ENCODE data around the gene MAMDC4.

Gene MAMDC4

DNA sequence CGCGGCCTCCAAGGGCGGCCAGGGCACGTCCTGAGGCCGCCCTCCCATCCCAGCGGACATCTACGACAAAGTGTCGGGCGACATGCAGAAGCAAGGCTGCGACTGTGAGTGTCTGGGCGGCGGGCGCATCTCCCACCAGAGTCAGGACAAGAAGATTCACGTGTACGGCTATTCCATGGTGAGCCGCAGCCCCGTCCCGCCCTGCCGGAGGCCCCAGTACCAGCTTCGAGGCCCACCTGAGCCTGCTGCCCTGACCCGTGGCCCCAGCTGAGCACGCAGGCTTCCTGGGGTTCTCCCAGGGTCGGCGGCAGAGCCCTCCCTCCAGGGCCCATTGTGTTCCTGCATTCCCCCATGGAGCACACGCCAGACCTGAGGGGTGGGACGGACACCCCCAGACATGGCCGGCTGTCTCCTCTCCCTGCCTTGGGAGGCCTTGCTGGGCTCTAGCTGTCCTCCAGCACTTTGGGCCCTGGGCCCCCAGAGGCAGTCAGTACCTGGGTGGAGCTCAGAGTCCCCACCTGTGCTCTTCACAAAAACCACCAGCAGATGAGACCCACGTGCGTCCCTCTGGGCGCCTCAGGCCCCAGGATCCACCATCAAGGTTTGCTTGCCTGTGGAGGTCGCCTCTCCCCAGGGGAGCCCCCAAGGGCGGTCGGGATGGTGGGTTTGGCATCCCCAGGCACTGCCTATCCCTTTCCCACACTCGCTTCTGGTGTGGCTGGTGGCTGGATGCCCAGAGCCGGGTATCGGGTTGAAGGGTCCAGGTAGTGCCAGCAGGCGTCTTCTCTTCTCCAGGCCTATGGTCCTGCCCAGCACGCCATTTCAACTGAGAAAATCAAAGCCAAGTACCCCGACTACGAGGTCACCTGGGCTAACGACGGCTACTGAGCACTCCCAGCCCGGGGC lies 1.9 kb upstream of the MAMDC4 start:
- no peak for DNase-seq

DNA sequence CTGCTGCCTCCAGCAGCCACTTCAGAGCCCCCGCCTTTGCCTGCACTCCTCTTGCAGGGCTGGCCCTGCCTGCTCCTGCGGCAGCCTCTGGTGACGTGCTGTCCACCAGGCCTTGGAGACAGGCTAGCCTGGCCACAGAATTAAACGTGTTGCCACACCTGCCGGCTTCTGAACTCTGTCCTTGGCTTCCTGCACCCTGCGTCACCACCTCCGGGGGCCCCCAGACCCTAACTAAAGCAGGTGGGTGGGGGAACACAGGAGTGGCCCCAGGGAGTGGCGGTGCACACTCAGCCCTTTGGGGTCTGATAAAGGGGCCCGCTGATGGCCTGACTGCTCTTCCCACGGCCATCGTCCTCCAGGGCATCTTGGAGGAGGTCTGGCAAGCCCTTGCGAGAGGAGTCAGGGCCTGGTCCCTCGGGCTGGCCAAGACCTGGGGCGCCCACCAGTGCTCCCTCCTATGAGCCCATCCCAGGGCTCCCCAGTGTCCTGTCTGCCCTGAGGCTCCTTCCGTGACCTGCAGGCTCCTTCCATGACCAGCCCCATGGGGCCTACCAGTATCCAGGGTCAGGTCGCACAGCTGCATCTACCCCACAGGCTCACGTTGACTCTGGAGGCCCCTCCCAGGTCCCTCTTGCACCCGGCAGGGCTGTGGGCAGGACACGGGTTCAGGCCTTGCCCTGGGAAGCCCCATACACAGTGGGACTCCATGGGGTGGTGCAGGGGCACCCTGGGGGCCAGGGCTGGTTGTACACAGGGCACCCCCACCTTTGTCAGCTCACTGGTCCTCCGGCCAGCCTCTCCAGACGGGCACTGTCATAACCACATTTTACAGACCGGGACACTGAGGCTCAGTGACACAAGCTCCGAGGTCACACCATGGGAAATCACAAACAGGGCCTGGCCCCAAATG lies 1.0 kb upstream of the MAMDC4 start:
- DNase-seq, result no peak

GRCh38 chr9:136852664-136853595 lies 784 bp downstream of the MAMDC4 start:
- no peak for DNase-seq

DNA sequence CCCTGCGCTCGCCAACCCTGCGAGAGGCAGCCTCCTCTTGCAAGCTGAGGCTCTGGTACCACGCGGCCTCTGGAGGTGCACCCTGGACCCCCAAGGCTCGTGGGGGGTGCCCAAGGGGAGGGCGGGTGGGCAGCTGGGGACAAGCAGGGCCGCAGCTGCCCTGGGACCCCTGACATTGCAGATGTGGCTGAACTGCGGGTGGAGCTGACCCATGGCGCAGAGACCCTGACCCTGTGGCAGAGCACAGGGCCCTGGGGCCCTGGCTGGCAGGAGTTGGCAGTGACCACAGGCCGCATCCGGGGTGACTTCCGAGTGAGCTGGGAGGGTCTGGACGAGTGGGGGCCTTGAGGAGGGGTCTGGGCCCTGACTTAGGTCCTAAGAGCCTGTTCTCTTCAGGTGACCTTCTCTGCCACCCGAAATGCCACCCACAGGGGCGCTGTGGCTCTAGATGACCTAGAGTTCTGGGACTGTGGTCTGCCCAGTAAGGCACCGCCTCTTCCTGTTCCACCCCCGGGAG lies 1.5 kb downstream of the MAMDC4 start:
- DNase-seq, result no peak

- no peak for DNase-seq
These were observed 2.1 kb downstream of the MAMDC4 start for GRCh38 chr9:136854113-136854841.

- DNase-seq, result no peak
These were observed 2.8 kb downstream of the MAMDC4 start for GRCh38 chr9:136854842-136855460.

DNA sequence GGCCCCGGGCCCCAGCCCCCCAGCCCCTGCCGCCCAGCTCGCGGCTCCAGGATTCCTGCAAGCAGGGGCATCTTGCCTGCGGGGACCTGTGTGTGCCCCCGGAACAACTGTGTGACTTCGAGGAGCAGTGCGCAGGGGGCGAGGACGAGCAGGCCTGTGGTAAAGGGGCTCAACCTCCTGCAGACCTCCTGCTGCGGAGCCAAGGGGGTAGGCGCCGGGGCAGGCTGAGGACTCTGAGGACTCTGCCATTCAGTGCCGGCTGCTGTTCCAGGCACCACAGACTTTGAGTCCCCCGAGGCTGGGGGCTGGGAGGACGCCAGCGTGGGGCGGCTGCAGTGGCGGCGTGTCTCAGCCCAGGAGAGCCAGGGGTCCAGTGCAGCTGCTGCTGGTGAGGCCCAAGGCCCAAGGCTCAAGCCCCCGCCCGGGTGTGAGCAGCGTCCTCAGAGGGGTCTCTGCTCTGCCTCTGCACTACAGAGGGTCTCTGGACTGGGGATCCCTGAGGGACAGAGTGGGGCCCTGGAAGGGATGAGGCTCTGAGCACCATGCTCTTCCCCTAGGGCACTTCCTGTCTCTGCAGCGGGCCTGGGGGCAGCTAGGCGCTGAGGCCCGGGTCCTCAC lies 3.4 kb downstream of the MAMDC4 start:
- DNase-seq, result no peak

GRCh38 chr9:136856079-136856476 lies 3.9 kb downstream of the MAMDC4 start:
- peak; percentile 36 for DNase-seq

DNA sequence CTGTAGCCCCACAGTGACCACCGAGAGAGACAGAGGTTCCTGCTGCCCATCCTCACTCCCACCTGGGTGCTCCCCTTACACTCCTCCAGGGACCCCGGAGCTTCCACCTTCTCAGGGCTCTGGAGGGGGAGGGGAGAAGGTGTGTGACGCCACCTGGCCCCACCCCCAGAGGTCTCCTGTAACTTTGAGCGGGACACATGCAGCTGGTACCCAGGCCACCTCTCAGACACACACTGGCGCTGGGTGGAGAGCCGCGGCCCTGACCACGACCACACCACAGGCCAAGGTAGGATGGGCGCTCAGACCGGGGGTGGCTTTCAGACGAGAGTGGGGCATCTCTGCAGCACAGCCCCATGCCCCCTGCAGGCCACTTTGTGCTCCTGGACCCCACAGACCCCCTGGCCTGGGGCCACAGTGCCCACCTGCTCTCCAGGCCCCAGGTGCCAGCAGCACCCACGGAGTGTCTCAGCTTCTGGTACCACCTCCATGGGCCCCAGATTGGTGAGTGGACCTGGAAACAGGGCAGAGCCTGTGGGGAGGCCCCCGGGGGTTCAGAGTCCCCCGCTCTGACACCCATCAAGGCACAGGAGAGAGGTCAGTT lies 4.5 kb downstream of the MAMDC4 start:
- no peak for DNase-seq

- no peak for DNase-seq
These were observed 5.0 kb downstream of the MAMDC4 start for GRCh38 chr9:136857166-136857565.

DNA sequence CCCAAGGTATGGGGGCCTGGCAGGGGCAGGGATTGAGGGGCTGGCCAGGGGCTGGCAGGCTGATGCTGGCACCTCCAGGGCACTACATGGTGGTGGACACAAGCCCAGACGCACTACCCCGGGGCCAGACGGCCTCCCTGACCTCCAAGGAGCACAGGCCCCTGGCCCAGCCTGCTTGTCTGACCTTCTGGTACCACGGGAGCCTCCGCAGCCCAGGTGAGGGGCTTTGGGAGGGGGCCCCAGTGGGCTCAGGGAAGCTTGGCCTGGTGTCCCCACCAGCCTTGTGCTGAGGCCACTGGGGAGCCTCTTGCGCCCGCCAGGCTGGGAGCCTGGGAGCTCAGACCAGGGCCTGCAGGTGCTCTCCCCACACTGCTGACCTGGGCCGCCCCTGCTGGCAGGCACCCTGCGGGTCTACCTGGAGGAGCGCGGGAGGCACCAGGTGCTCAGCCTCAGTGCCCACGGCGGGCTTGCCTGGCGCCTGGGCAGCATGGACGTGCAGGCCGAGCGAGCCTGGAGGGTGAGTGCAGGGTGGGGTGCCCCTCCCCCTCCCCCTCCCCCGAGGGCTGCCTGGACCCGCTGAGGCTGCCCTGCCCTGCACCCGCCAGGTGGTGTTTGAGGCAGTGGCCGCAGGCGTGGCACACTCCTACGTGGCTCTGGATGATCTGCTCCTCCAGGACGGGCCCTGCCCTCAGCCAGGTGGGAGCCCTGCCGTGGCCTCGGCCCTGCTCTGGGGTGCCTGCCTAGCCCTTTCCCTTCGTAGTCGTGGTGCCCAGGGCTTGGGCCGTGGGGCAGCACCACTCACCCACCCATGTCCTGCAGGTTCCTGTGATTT lies 5.7 kb downstream of the MAMDC4 start:
- peak; percentile 63 for DNase-seq

DNA sequence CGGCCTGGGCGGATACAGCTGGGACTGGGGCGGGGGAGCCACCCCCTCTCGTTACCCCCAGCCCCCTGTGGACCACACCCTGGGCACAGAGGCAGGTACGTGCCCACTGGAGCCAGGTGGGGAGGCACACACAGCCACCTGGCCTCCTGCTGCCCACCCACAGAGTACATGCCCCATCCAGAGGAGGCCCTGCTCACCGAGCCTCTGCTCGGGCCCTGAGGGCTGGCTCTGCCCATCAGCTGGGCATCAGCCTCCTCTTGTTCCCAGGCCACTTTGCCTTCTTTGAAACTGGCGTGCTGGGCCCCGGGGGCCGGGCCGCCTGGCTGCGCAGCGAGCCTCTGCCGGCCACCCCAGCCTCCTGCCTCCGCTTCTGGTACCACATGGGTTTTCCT lies 6.3 kb downstream of the MAMDC4 start:
- no peak for DNase-seq

DNA sequence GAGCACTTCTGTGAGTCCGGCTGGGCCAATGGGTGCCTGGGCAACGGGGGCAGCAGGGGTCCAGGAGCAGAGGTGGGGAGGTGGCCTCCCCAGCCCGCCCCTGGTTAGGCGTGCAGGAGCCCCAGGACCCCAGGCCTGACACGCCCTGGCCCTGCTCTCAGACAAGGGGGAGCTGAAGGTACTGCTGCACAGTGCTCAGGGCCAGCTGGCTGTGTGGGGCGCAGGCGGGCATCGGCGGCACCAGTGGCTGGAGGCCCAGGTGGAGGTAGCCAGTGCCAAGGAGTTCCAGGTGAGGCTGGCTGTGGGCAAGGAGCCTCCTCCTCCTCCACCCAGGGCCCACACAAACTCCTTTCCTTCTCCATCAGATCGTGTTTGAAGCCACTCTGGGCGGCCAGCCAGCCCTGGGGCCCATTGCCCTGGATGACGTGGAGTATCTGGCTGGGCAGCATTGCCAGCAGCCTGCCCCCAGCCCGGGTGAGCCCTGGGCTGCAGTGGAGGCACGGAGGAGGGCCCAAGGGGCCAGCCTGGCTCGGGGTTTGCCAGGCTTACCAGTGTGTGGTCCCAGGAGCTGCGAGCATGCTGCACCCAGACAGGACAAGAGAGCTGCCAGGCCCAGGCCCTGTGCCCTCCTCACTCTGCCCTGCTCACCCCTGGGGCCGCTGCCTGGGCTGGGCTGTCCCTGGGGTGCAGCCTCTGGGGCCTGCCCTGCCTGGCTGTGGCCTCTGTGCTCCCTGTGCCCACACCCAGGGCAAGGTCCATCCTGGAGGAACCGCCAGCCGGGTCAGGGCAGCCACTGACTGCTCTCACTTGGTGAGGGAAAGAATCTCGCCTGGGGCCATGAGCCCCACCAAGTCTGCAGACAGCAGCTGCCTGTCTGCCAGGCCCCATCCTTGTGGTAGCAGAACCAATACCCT lies 7.0 kb downstream of the MAMDC4 start:
- DNase-seq, result no peak

GRCh38 chr9:136860529-136860928 lies 8.4 kb downstream of the MAMDC4 start:
- DNase-seq, result no peak

GRCh38 chr9:136860933-136861873 lies 9.1 kb downstream of the MAMDC4 start:
- no peak for DNase-seq

DNA sequence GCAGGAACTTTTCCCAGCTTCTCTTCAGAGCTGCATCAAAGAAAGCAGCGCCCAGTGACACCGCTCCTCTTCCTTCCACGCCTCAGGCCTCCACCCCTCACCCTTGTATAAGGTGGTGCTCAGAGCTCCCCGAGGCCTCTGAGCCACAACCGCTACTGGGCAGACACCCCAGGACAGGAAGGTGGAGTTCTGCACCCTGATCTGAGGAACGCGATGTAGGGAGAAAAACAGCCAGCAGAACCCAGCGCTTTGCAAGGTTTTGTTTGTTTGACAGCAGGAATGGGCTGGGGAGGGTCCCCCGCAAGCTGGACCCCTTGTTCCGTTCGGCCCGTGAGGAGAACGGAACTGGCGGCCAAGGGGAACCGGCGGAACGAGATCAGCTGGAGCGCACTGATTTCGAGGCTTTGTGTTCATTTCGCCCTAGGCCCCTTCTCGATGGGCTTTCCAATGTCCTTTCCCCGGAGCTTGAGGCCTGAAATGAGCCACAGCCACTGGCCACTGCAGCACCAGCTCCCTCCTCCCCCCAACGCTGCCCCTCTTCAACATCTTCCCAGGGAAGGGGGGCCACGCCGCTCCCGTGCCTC lies 9.8 kb downstream of the MAMDC4 start:
- DNase-seq, result no peak

Data from NCI-H69 (cell line).